Breast epithelium (tissue), 3 donors: ENCODE data around the gene BIN1.

Experiments used
- CTCF ChIP-seq, 3 donors: fragments of 450-650 bp; IDR thresholded peaks; one replicate each; pipeline ENCODE4 v1.5.1; 2016 to 2017; ENCODE audit warnings: antibody characterized with exemption in 3 of 3, mild to moderate bottlenecking in 3 of 3, moderate library complexity in 3 of 3
- POLR2AphosphoS5 ChIP-seq, 3 donors: sonication (generic); formaldehyde crosslinking; IDR thresholded peaks; one replicate each; pipeline ENCODE4 v1.6.1; 2017; ENCODE audit warnings: antibody characterized with exemption in 3 of 3

GRCh38 chr2:127115471-127116199, 8.7 kb upstream of the BIN1 start:
- TF ChIP-seq CTCF (IDR thresholded peaks at IDR 0.05) = no peak
- TF ChIP-seq POLR2AphosphoS5 (IDR thresholded peaks at IDR 0.05) = no peak
